HEK293T (cell line): ENCODE measurements around the gene UNC13C.

Source experiments
- CTCF ChIA-PET: fragments of 350-600 bp; formaldehyde crosslinking; extraction: SDS; loops from one replicate; lab custom pipeline; 2021; ENCODE audit warnings: antibody characterized with exemption, inconsistent platforms; lab: Yijun Ruan, JAX
- POLR2A ChIA-PET: fragments of 350-600 bp; formaldehyde crosslinking; extraction: SDS; loops from one replicate; lab custom pipeline; 2020; ENCODE audit warnings: antibody characterized with exemption, inconsistent platforms; lab: Yijun Ruan, JAX
- DNase-seq: peaks from one replicate; pipeline ENCODE4 v3.0.0; 2012; ENCODE audit warnings: mixed read lengths; ENCODE audit errors: extremely low spot score
- ARNT ChIP-seq: fragments of 450-650 bp; IDR thresholded peaks from 2 replicates; pipeline ENCODE4 v1.6.1; 2017; ENCODE audit warnings: mild to moderate bottlenecking
- BHLHE40 ChIP-seq: fragments of 450-650 bp; IDR thresholded peaks from 2 replicates; pipeline ENCODE4 v1.6.1; 2016; ENCODE audit warnings: mild to moderate bottlenecking, moderate library complexity, borderline replicate concordance
- CTBP1 ChIP-seq: fragments of 450-650 bp; IDR thresholded peaks from 2 replicates; pipeline ENCODE4 v1.6.1; 2016; ENCODE audit warnings: borderline replicate concordance
- ELF4 ChIP-seq: fragments of 450-650 bp; IDR thresholded peaks from 2 replicates; pipeline ENCODE4 v1.6.1; 2017; ENCODE audit warnings: antibody characterized with exemption
- FOXA1 ChIP-seq: fragments of 450-650 bp; IDR thresholded peaks from 2 replicates; pipeline ENCODE4 v1.6.1; 2016; ENCODE audit warnings: mild to moderate bottlenecking
- FOXK2 ChIP-seq: fragments of 450-650 bp; IDR thresholded peaks from 2 replicates; pipeline ENCODE4 v1.6.1; 2016; ENCODE audit warnings: mild to moderate bottlenecking
- FOXM1 ChIP-seq: fragments of 450-650 bp; IDR thresholded peaks from 2 replicates; pipeline ENCODE4 v1.6.1; 2017; ENCODE audit warnings: mild to moderate bottlenecking, borderline replicate concordance
- HDGF ChIP-seq: fragments of 450-650 bp; IDR thresholded peaks from 2 replicates; pipeline ENCODE4 v1.6.1; 2017; ENCODE audit warnings: antibody characterized with exemption, borderline replicate concordance
- L3MBTL2 ChIP-seq: fragments of 450-650 bp; conservative IDR thresholded peaks from 2 replicates; pipeline ENCODE4 v1.6.1; 2016; ENCODE audit warnings: mild to moderate bottlenecking
- LEF1 ChIP-seq: fragments of 450-650 bp; IDR thresholded peaks from 2 replicates; pipeline ENCODE4 v1.6.1; 2017; ENCODE audit warnings: mild to moderate bottlenecking, borderline replicate concordance
- NFRKB ChIP-seq: fragments of 450-650 bp; IDR thresholded peaks from 2 replicates; pipeline ENCODE4 v1.6.1; 2016; ENCODE audit warnings: mild to moderate bottlenecking, moderate library complexity
- SP1 ChIP-seq: fragments of 450-650 bp; IDR thresholded peaks from 2 replicates; pipeline ENCODE4 v1.6.1; 2017
- SUZ12 ChIP-seq: fragments of 450-650 bp; IDR thresholded peaks from 2 replicates; pipeline ENCODE4 v1.6.1; 2016; ENCODE audit warnings: mild to moderate bottlenecking
- TARDBP ChIP-seq: fragments of 450-650 bp; IDR thresholded peaks from 2 replicates; pipeline ENCODE4 v1.6.1; 2016
- ZNF384 ChIP-seq: fragments of 450-650 bp; IDR thresholded peaks from 2 replicates; pipeline ENCODE4 v1.6.1; 2016
- TF ChIP-seq, protein P1 (sequence below): fragments of 450-650 bp; IDR thresholded peaks from 2 replicates; pipeline ENCODE4 v1.6.1; 2016

Gene UNC13C

DNA sequence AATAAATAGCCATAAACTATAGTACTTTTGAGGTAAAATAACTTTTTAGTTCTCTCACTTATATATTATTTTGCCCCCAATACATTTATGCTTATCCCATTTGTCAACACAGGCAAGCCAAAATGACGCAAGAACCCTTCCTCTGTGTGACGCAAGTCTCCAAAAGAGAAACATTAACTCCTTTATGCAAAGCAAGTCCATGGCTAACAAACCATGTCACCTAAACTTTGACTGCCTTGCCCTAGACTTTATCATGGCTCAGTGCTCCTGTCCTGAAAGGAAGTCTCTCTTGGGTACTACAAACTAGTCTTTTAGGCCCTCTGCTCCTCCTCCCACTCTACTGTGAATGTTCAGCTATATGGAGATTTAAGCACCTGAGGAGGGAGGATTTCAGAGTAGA, 230.5 kb downstream of the UNC13C start:
- ChIA-PET CTCF (no interaction called here), POLR2A (no interaction called here)
- DNase-seq = no peak
- no peak for TF ChIP-seq HDGF
- no peak for TF ChIP-seq ZNF384
- TF ChIP-seq, protein P1, sequence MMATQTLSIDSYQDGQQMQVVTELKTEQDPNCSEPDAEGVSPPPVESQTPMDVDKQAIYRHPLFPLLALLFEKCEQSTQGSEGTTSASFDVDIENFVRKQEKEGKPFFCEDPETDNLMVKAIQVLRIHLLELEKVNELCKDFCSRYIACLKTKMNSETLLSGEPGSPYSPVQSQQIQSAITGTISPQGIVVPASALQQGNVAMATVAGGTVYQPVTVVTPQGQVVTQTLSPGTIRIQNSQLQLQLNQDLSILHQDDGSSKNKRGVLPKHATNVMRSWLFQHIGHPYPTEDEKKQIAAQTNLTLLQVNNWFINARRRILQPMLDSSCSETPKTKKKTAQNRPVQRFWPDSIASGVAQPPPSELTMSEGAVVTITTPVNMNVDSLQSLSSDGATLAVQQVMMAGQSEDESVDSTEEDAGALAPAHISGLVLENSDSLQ = no peak
- no peak for TF ChIP-seq FOXM1
- no peak for TF ChIP-seq BHLHE40
- TF ChIP-seq FOXA1 = no peak
- TF ChIP-seq ELF4 = no peak
- TF ChIP-seq SUZ12 = no peak
- TF ChIP-seq L3MBTL2 = no peak
- TF ChIP-seq LEF1 = no peak

DNA sequence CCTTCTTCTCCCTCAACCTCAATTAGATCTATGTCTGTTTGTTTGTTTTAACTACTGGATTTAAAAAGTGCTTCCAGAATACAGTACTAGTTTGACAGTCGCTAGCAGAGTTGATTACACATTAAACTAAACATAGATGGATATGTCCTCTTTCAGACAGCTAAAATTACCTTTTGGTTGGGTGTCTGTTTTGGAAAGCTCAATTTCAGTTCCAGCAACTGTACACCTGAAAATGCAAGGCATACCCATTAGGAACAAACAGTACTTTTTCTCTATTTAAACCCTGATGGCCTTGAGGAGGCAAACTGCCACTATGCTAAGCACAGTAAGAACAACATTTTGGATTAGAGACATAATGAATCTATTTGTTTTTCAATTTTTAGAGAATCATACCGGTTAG, 234.4 kb downstream of the UNC13C start:
- ChIA-PET CTCF (no interaction called here), POLR2A (no interaction called here)
- TF ChIP-seq ARNT = no peak
- no peak for TF ChIP-seq NFRKB
- no peak for TF ChIP-seq BHLHE40
- no peak for TF ChIP-seq FOXM1
- TF ChIP-seq ELF4 = no peak
- no peak for TF ChIP-seq FOXA1
- TF ChIP-seq ZNF384 = no peak
- no peak for TF ChIP-seq LEF1
- no peak for TF ChIP-seq FOXK2
- TF ChIP-seq L3MBTL2 = no peak
- no peak for TF ChIP-seq HDGF
- no peak for TF ChIP-seq TARDBP
- TF ChIP-seq CTBP1 = no peak
- TF ChIP-seq, protein P1 = no peak
- TF ChIP-seq SP1 = no peak
- TF ChIP-seq SUZ12 = no peak
- no peak for DNase-seq

DNA sequence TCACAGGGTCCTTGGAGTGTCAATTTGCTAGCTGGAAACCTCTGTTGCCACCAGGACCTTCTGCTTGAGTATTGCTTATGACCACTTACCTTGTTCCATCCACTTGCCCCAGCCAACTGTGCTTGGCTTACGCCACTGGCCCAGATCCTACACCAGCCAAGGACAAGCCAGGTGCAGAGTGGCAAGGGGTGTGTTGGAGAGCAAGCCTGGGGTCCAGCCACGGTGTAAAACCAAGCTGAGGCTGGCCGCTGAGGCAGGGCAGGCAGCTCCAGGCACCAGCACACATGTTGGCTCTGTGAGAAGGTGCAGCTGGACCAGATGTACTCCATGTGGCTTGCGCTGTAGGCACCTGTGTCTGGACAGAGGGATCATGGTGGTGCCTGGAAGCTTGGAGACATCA, 248.2 kb downstream of the UNC13C start:
- TF ChIP-seq ELF4 (no peak), ARNT (no peak), FOXK2 (no peak), TARDBP (no peak), FOXA1 (no peak), ZNF384 (no peak), LEF1 (no peak), NFRKB (no peak), CTBP1 (no peak), L3MBTL2 (no peak), BHLHE40 (no peak), FOXM1 (no peak), SP1 (no peak), HDGF (no peak), SUZ12 (no peak)
- TF ChIP-seq, protein P1 = no peak
- ChIA-PET POLR2A (no interaction called here), CTCF (no interaction called here)
- no peak for DNase-seq

DNA sequence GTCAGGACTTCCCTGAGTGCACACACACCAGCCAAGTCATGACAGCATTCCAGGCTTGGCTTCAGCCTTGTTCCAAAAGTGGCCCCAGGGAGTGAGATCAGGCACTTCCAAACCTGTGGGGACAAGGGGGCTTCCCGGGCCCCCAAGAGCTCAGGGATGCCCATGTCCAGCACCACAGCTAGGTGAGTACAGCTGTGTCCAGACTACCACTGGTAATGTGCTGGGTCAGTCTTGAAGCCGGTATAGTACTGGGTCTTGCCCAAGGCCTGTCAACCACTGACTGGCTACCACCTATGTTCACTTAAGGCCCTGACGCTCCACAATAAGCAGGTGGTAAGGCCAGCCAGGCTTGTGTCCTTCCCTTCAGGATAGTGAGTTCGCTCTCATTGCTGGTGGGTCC, 249.3 kb downstream of the UNC13C start:
- ChIA-PET CTCF (no interaction called here), POLR2A (no interaction called here)
- no peak for DNase-seq

DNA sequence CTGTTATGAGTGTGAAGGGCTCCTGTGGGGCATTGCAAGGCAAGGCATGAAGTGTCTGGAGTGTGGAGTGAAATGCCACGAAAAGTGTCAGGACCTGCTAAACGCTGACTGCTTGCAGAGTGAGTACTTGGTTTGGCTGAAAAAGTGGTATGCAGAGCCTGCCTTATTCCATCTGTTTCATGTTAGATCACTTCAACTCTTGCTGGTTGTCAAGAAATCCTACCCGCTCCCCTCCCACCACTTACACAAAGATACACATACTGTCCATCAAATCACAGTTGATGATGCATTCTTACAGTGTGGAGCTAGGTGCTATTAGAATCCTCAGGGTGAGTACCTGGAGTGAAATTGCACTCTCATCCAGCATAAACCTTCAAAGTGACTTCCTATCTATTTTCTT, 272.1 kb downstream of the UNC13C start:
- no peak for DNase-seq
- POLR2A ChIA-PET = no interaction called here
- CTCF ChIA-PET = no interaction called here
- TF ChIP-seq NFRKB (no peak), FOXM1 (no peak), SUZ12 (no peak), TARDBP (no peak), ARNT (no peak), SP1 (no peak), LEF1 (no peak), ELF4 (no peak), L3MBTL2 (no peak), HDGF (no peak), FOXA1 (no peak), ZNF384 (no peak), FOXK2 (no peak), BHLHE40 (no peak), CTBP1 (no peak)
- TF ChIP-seq, protein P1 = no peak

More for the DNA sequence above, 249.3 kb downstream of the UNC13C start:
- no peak for TF ChIP-seq FOXK2
- no peak for TF ChIP-seq FOXA1

DNA sequence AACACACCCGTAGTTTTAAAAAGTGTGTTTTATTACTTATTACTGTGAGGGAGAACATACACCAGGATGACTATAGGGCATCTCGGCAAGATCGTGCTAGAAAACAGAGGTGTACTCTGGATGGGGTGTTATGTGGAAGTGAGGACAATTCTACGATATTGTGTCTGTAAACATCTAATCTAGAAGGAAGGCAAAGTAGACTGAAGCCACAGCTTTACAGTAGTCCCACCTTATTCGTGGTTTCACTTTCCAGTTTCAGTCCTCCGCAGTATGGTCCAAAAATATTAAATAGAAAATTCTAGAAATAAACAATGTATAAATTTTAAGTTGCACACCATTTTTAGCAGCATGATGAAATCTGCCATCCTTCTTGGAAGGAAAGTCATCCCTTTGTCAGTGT, 277.9 kb downstream of the UNC13C start:
- ChIA-PET POLR2A (no interaction called here), CTCF (no interaction called here)
- DNase-seq = no peak
- TF ChIP-seq TARDBP = no peak
- TF ChIP-seq NFRKB = no peak
- TF ChIP-seq FOXM1 = no peak
- TF ChIP-seq CTBP1 = no peak
- TF ChIP-seq BHLHE40 = no peak
- TF ChIP-seq SP1 = no peak
- no peak for TF ChIP-seq HDGF
- no peak for TF ChIP-seq ELF4
- no peak for TF ChIP-seq SUZ12
- TF ChIP-seq FOXA1 = no peak
- no peak for TF ChIP-seq L3MBTL2
- no peak for TF ChIP-seq FOXK2
- no peak for TF ChIP-seq ZNF384
- no peak for TF ChIP-seq LEF1
- TF ChIP-seq, protein P1 = no peak
